NCI-H2227 treated with DMSO at 0.1 percent for 48 hours (cell line): ENCODE measurements around the gene SNX14.
"Not testable (repeated sequence)": the region's sequence is repeated elsewhere in the genome, so short reads cannot be mapped to it uniquely, and the experiment has no call there.

ENCODE experiments used
- DNase-seq: peaks from one replicate; lab custom pipeline; 2025; lab: John Stamatoyannopoulos, UW

SNX14 gene

GRCh38 chr6:85591207-85591606 lies 2.5 kb downstream of the SNX14 start:
- DNase-seq: no peak

- no peak for DNase-seq
Observed at GRCh38 chr6:85585741-85586140, 7.9 kb downstream of the SNX14 start.

GRCh38 chr6:85582832-85583231 lies 10.8 kb downstream of the SNX14 start:
- not testable (repeated sequence) for DNase-seq

GRCh38 chr6:85581572-85581971 lies 12.1 kb downstream of the SNX14 start:
- DNase-seq: no peak

- DNase-seq: no peak
Observed at GRCh38 chr6:85580878-85581267, 12.8 kb downstream of the SNX14 start.

- DNase-seq: no peak
Observed at GRCh38 chr6:85580118-85580877, 13.4 kb downstream of the SNX14 start.

- no peak for DNase-seq
Observed at GRCh38 chr6:85579581-85579980, 14.1 kb downstream of the SNX14 start.

- DNase-seq: no peak
Observed at GRCh38 chr6:85576476-85576875, 17.2 kb downstream of the SNX14 start.

GRCh38 chr6:85574932-85575598 lies 18.6 kb downstream of the SNX14 start:
- DNase-seq: no peak

GRCh38 chr6:85569323-85569722 lies 24.3 kb downstream of the SNX14 start:
- no peak for DNase-seq

- DNase-seq: no peak
Observed at GRCh38 chr6:85568411-85568810, 25.2 kb downstream of the SNX14 start.

GRCh38 chr6:85565736-85566135 lies 27.9 kb downstream of the SNX14 start:
- no peak for DNase-seq

GRCh38 chr6:85564223-85564622 lies 29.4 kb downstream of the SNX14 start:
- DNase-seq: not testable (repeated sequence)

GRCh38 chr6:85561750-85562357 lies 31.8 kb downstream of the SNX14 start:
- no peak for DNase-seq

- no peak for DNase-seq
Observed at GRCh38 chr6:85556992-85557668, 36.5 kb downstream of the SNX14 start.

- no peak for DNase-seq
Observed at GRCh38 chr6:85552652-85553051, 41.0 kb downstream of the SNX14 start.

- no peak for DNase-seq
Observed at GRCh38 chr6:85551264-85551663, 42.4 kb downstream of the SNX14 start.

- DNase-seq: no peak
Observed at GRCh38 chr6:85547719-85548118, 45.9 kb downstream of the SNX14 start.

GRCh38 chr6:85544776-85545175 lies 48.9 kb downstream of the SNX14 start:
- no peak for DNase-seq

GRCh38 chr6:85537055-85537494 lies 56.6 kb downstream of the SNX14 start:
- no peak for DNase-seq

- not testable (repeated sequence) for DNase-seq
Observed at GRCh38 chr6:85524281-85524680, 69.4 kb downstream of the SNX14 start.

- DNase-seq: no peak
Observed at GRCh38 chr6:85516168-85516567, 77.5 kb downstream of the SNX14 start.
